ENCODE results near the gene DNAH2.

The DNAH2 gene

GRCh38 chr17:7740481-7741001 is 23.0 kb downstream of the DNAH2 start:
- TF ChIP-seq CTCF (conservative IDR thresholded peaks at IDR 0.05; ENCODE audit: low read depth, low read length): no peak
- Histone ChIP-seq H3K27ac (no peak overlapping the region), H4K20me1 (ENCODE audit: insufficient read depth) (no peaks in the 10 kb centered on the region), H3K27me3 (ENCODE audit: insufficient read depth, low read depth) (no peaks in the 10 kb centered on the region), H3K4me2 (no peak overlapping the region), H3K4me3 (IDR thresholded peaks at IDR 0.05; ENCODE audit: insufficient read depth, low read depth, low read length) (no peak overlapping the region), H3K9ac (no peak overlapping the region), H3K36me3 (ENCODE audit: insufficient read depth) (no peaks in the 10 kb centered on the region), H3K4me1 (ENCODE audit: low read depth, poor library complexity, severe bottlenecking) (no peaks in the 10 kb centered on the region), H2AFZ (ENCODE audit: low read depth) (no peak overlapping the region), H3K79me2 (ENCODE audit: insufficient read depth, low read depth) (no peaks in the 10 kb centered on the region)

- Histone ChIP-seq H3K36me3 (ENCODE audit: insufficient read depth) (no peaks in the 10 kb centered on the region), H3K4me2 (no peak overlapping the region), H3K4me1 (ENCODE audit: low read depth, poor library complexity, severe bottlenecking) (no peaks in the 10 kb centered on the region), H3K9ac (no peak overlapping the region), H3K27ac (no peak overlapping the region), H2AFZ (ENCODE audit: low read depth) (no peak overlapping the region), H3K4me3 (IDR thresholded peaks at IDR 0.05; ENCODE audit: insufficient read depth, low read depth, low read length) (no peak overlapping the region), H3K79me2 (ENCODE audit: insufficient read depth, low read depth) (no peaks in the 10 kb centered on the region), H3K27me3 (ENCODE audit: insufficient read depth, low read depth) (no peaks in the 10 kb centered on the region), H4K20me1 (ENCODE audit: insufficient read depth) (no peaks in the 10 kb centered on the region)
- no peak for TF ChIP-seq CTCF (conservative IDR thresholded peaks at IDR 0.05; ENCODE audit: low read depth, low read length)
Measured at GRCh38 chr17:7742729-7743128, 25.2 kb downstream of the DNAH2 start.

- Histone ChIP-seq H3K4me1 (ENCODE audit: low read depth, poor library complexity, severe bottlenecking) (no peaks in the 10 kb centered on the region), H3K4me2 (no peak overlapping the region), H3K79me2 (ENCODE audit: insufficient read depth, low read depth) (no peaks in the 10 kb centered on the region), H3K36me3 (ENCODE audit: insufficient read depth) (no peaks in the 10 kb centered on the region), H3K4me3 (IDR thresholded peaks at IDR 0.05; ENCODE audit: insufficient read depth, low read depth, low read length) (no peak overlapping the region), H3K27ac (no peak overlapping the region), H4K20me1 (ENCODE audit: insufficient read depth) (no peaks in the 10 kb centered on the region), H2AFZ (ENCODE audit: low read depth) (no peak overlapping the region), H3K27me3 (ENCODE audit: insufficient read depth, low read depth) (no peaks in the 10 kb centered on the region), H3K9ac (no peak overlapping the region)
- TF ChIP-seq CTCF (conservative IDR thresholded peaks at IDR 0.05; ENCODE audit: low read depth, low read length): no peak
Measured at GRCh38 chr17:7744416-7744815, 26.9 kb downstream of the DNAH2 start.

- no peak for TF ChIP-seq CTCF (conservative IDR thresholded peaks at IDR 0.05; ENCODE audit: low read depth, low read length)
- no peak overlapping the region for H3K9ac ChIP-seq
- H3K79me2 ChIP-seq (ENCODE audit: insufficient read depth, low read depth): no peaks in the 10 kb centered on the region
- no peaks in the 10 kb centered on the region for H3K27me3 ChIP-seq (ENCODE audit: insufficient read depth, low read depth)
- no peak overlapping the region for H3K4me3 ChIP-seq (IDR thresholded peaks at IDR 0.05; ENCODE audit: insufficient read depth, low read depth, low read length)
- no peak overlapping the region for H2AFZ ChIP-seq (ENCODE audit: low read depth)
- H3K4me1 ChIP-seq (ENCODE audit: low read depth, poor library complexity, severe bottlenecking): no peaks in the 10 kb centered on the region
- no peak overlapping the region for H3K27ac ChIP-seq
- no peak overlapping the region for H3K4me2 ChIP-seq
- no peaks in the 10 kb centered on the region for H3K36me3 ChIP-seq (ENCODE audit: insufficient read depth)
- no peaks in the 10 kb centered on the region for H4K20me1 ChIP-seq (ENCODE audit: insufficient read depth)
Measured at GRCh38 chr17:7745748-7746470, 28.4 kb downstream of the DNAH2 start.
